Tibial nerve (tissue), 4 donors: ENCODE results near the gene PDZD2. TPM values are rescaled to one million over a fixed set of nuclear protein-coding genes. Genes with fewer than 3 reads are reported as not detected.

Experiments used
- DNase-seq, 2 donors: peaks; one replicate each; pipeline ENCODE4 v3.0.0-alpha.2; 2019; ENCODE audit warnings: low spot score in 2 of 2
- H3K27ac ChIP-seq, 4 donors: fragments of 200-600 bp; sonication (generic) in 3 of 4; one replicate each; pipeline ENCODE4 v1.5.1; 2017 to 2019; ENCODE audit warnings: mild to moderate bottlenecking in 1 of 4
- H3K27me3 ChIP-seq, 2 donors: fragments of 200-600 bp; sonication (generic) in 1 of 2; one replicate each; pipeline versions ENCODE4 v1.5.1 to v1.6.0; 2017 to 2019
- H3K36me3 ChIP-seq, 3 donors: fragments of 200-600 bp; sonication (generic); one replicate each; pipeline ENCODE4 v1.5.1; 2018 to 2019
- H3K4me1 ChIP-seq, 4 donors: fragments of 200-600 bp; sonication (generic) in 3 of 4; one replicate each; pipeline ENCODE4 v1.5.1; 2017 to 2019
- H3K4me3 ChIP-seq, 4 donors: fragments of 200-600 bp; sonication (generic) in 3 of 4; one replicate each; pipeline ENCODE4 v1.5.1; 2017 to 2019; ENCODE audit warnings: mild to moderate bottlenecking in 1 of 4, moderate library complexity in 1 of 4
- H3K9me3 ChIP-seq, 4 donors: fragments of 200-600 bp; sonication (generic) in 3 of 4; one replicate each; pipeline ENCODE4 v1.5.1; 2017 to 2019
- EP300 ChIP-seq, 2 donors: sonication (generic); formaldehyde crosslinking; IDR thresholded peaks; one replicate each; pipeline ENCODE4 v1.6.1; 2017; ENCODE audit warnings: antibody characterized with exemption in 2 of 2, mild to moderate bottlenecking in 1 of 2
- POLR2A ChIP-seq, 2 donors: fragments of 450-650 bp; IDR thresholded peaks; one replicate each; pipeline ENCODE4 v1.6.1; 2017; ENCODE audit warnings: antibody characterized with exemption in 2 of 2, mild to moderate bottlenecking in 2 of 2, moderate library complexity in 2 of 2
- WGBS, 2 donors: methylation state at CpG; one replicate each; pipeline ENCODE4 v1.1.5; 2018; 5-methylcytosine and 5-hydroxymethylcytosine counted together
- total RNA-seq, 4 donors: library from RNA; depleted of rRNA; stranded (reverse); fragments of >200 nt; gene quantifications; one replicate each; pipeline ENCODE4 v1.1.0, GENCODE V29; 2016
- TF ChIP-seq, protein P1 (sequence below), 5 experiments: fragments of 200-600 bp in 3 of 5; fragments of 450-650 bp in 2 of 5; sonication (generic) in 3 of 5; IDR thresholded peaks; one replicate each; pipeline ENCODE4 v1.5.1; 2016 to 2019; ENCODE audit warnings: antibody characterized with exemption in 5 of 5, mild to moderate bottlenecking in 3 of 5, moderate library complexity in 2 of 5

Gene PDZD2
- total RNA-seq, 4 donors from 2014 or later, result 102 to 153 (median 117) TPM

DNA sequence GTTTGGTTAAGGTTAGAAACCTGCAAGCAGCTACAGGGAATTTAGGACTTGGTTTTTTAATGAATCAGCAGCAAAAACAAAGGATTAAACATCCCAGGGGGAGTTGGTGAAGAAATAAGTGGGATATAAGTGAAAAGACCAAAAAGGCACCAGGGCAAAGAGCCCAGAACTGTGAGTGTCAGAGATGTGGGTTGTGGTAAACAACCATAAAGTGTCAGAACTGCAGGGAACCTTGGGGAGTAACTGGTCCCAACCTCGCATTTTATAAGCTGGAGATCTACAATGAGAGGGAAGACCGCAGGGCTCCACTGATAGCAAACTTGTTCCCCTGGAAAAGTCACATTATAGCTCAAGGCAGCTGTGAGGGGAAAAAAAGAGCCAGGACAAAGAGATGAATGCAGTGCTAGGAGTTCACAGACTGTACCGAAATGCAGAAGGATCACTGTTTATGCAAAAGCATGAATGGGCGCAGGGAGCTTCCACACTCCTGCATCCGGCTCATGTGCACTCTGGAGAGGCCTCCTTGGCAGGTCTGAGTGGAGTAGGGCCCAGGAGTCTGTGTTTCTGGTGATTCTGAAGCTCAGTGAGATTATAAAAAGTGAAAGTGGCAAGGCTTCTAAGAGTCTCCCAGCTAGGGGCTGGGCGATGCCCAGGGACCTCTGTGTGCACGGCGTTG, 378.9 kb downstream of the PDZD2 start:
- Histone ChIP-seq H3K27me3 (no peaks in the 10 kb centered on the region), H3K4me1 (peaks cover 0 to 77% (median 51%) of the 10 kb centered on the region in 4 donors), H3K27ac (peak overlapping the region; percentile 75 to 94 (median 85)), H3K4me3 (peak overlapping the region in 2 of 4 donors; percentile 1 to 19), H3K36me3 (no peaks in the 10 kb centered on the region), H3K9me3 (no peaks in the 10 kb centered on the region)
- DNase-seq, result peak in 1 of 2 donors; percentile 50
- 36 to 40% methylated on average over 8 of the region's 8 CpGs for WGBS, 2 donors
- TF ChIP-seq EP300 (IDR thresholded peaks at IDR 0.05) (peak; percentile 52 to 77), POLR2A (IDR thresholded peaks at IDR 0.05) (no peak)

DNA sequence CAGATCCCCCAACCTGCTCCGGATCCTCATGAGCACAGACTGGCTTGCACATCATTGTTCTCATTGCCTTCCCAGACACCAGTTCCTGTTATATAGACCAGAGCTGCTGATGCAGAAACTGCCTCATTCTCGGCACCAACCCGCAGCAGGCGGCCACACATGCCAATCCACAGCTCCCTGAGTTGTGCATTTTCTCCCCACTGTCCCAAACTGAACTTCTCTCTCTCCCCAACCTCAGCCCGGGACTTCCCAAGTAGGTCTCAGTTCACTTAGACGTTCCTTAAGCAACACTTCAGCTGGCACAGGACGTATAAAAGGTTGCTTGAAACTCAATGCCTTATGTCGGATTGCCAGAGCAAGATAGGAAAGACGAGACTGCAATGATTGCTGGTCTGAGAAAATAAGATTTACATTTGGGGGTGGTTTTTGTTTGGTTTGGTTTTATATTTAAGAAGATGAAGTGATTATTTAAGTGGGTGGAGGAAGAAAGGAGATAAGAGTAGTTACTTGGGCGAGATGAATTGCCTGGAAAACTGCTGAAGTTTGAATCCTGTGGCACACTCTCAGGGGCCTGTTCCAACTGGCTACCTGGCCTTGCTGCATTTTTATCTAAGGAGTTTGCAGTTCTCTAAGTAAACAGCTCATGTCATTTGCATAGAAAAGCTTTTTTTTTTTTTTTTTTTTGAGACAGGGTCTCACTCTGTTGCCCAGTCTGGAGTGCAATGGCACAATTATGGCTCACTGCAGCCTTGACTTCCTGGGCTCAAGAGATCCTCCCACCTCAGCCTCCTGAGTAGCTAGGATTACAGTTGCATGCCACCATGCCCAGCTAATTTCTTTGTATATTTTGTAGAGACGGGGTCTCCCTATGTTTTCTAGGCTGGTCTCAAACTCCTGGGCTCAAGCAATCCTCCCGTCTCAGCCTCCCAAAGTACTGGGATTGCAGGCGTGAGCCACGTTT, 379.8 kb downstream of the PDZD2 start:
- DNase-seq, result no peak
- TF ChIP-seq POLR2A (IDR thresholded peaks at IDR 0.05) (no peak), EP300 (IDR thresholded peaks at IDR 0.05) (no peak)
- TF ChIP-seq, protein P1, sequence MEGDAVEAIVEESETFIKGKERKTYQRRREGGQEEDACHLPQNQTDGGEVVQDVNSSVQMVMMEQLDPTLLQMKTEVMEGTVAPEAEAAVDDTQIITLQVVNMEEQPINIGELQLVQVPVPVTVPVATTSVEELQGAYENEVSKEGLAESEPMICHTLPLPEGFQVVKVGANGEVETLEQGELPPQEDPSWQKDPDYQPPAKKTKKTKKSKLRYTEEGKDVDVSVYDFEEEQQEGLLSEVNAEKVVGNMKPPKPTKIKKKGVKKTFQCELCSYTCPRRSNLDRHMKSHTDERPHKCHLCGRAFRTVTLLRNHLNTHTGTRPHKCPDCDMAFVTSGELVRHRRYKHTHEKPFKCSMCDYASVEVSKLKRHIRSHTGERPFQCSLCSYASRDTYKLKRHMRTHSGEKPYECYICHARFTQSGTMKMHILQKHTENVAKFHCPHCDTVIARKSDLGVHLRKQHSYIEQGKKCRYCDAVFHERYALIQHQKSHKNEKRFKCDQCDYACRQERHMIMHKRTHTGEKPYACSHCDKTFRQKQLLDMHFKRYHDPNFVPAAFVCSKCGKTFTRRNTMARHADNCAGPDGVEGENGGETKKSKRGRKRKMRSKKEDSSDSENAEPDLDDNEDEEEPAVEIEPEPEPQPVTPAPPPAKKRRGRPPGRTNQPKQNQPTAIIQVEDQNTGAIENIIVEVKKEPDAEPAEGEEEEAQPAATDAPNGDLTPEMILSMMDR (IDR thresholded peaks at IDR 0.05), result no peak
- no peaks in the 10 kb centered on the region for H3K27me3 ChIP-seq
- H3K4me1 ChIP-seq, result peaks cover 0 to 82% (median 52%) of the 10 kb centered on the region in 4 donors
- WGBS, 2 donors, result 61 to 65% methylated on average over 14 of the region's 14 CpGs
- H3K27ac ChIP-seq, result peak overlapping the region; percentile 75 to 94 (median 85)
- H3K9me3 ChIP-seq, result no peaks in the 10 kb centered on the region
- H3K36me3 ChIP-seq, result no peaks in the 10 kb centered on the region
- H3K4me3 ChIP-seq, result peak overlapping the region in 2 of 4 donors; percentile 1 to 19

DNA sequence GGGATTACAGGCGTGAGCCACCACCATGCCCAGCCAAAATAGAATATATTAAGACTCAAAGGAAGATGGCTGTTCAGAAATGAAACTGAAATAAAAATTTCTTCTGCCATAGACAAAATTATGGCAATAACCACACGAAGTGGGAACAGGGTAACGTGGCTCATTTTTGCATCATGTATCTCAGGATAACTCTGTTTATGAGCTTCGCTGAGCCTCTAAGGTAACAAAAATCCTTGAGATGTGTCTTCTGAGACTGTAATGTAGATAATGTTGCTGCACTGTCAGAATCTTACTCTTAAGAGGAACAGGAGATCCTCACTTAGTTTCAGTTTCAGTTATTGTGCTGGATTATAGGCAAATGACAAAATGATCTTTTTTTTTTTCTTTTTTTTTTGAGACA, 381.3 kb downstream of the PDZD2 start:
- TF ChIP-seq EP300 (IDR thresholded peaks at IDR 0.05) (no peak), POLR2A (IDR thresholded peaks at IDR 0.05) (no peak)
- TF ChIP-seq, protein P1 (IDR thresholded peaks at IDR 0.05), result no peak
- no peaks in the 10 kb centered on the region for H3K9me3 ChIP-seq
- 71 to 91% methylated on average over 4 of the region's 4 CpGs for WGBS, 2 donors
- H3K4me3 ChIP-seq, result no peak overlapping the region
- H3K36me3 ChIP-seq, result no peaks in the 10 kb centered on the region
- H3K27ac ChIP-seq, result peak overlapping the region in 3 of 4 donors; percentile 63 to 94 (median 93)
- no peak for DNase-seq
- H3K27me3 ChIP-seq, result no peaks in the 10 kb centered on the region
- H3K4me1 ChIP-seq, result peaks cover 0 to 85% (median 52%) of the 10 kb centered on the region in 4 donors

DNA sequence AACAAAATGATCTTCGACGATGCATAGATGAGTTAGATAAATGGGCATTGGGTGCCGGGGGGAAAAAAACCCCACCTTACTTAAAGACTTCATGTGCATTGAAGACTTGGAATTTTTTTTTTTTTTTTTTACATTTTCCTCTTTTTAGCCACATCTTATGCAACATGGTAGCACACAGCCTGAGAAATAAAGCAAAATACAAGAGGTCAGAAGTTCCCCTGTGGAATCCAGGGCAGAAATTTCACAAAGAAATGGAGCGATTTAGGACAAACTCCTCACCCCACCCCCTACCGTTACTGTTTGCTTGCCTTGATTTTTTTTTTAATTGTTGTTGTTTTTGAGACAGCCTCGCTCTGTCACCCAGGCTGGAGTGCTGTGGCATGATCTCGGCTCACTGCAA, 382.0 kb downstream of the PDZD2 start:
- no peaks in the 10 kb centered on the region for H3K36me3 ChIP-seq
- 62 to 71% methylated on average over 7 of the region's 7 CpGs for WGBS, 2 donors
- peaks cover 0 to 85% (median 52%) of the 10 kb centered on the region in 4 donors for H3K4me1 ChIP-seq
- DNase-seq, result no peak
- H3K27me3 ChIP-seq, result no peaks in the 10 kb centered on the region
- no peak overlapping the region for H3K4me3 ChIP-seq
- peak overlapping the region; percentile 32 to 94 (median 78) for H3K27ac ChIP-seq
- TF ChIP-seq POLR2A (IDR thresholded peaks at IDR 0.05), result no peak
- TF ChIP-seq, protein P1 (IDR thresholded peaks at IDR 0.05), result no peak
- no peaks in the 10 kb centered on the region for H3K9me3 ChIP-seq

DNA sequence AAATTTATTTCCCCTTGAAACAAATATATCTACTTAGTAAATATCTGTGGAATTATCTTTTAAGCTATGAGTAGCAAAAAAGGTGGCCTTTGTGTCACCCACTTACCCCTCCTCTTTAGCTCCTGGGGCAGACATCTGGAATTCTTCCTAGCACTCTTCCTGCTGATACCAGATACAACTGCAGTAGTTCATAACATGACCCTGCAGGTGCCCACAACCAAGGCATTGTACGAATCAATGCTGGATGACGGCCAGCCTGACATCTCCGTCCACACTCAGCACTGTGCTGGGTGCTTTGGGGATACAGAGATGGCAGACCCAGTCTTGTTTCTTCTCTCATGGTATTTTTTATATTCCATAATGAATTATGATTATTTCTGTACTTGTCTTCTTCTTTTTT, 382.8 kb downstream of the PDZD2 start:
- Histone ChIP-seq H3K4me1 (peaks cover 0 to 83% (median 51%) of the 10 kb centered on the region in 4 donors), H3K27ac (peak overlapping the region; percentile 32 to 94 (median 78)), H3K4me3 (no peak overlapping the region), H3K9me3 (no peaks in the 10 kb centered on the region), H3K36me3 (no peaks in the 10 kb centered on the region), H3K27me3 (no peaks in the 10 kb centered on the region)
- WGBS, 2 donors, result 47 to 50% methylated on average over 3 of the region's 3 CpGs
- TF ChIP-seq, protein P1 (IDR thresholded peaks at IDR 0.05), result no peak
- no peak for TF ChIP-seq POLR2A (IDR thresholded peaks at IDR 0.05)
- TF ChIP-seq EP300 (IDR thresholded peaks at IDR 0.05), result no peak
- DNase-seq, result no peak
